ENCODE data around the gene TRPV4.

Gene TRPV4

GRCh38 chr12:109760031-109760929 is 72.9 kb downstream of the TRPV4 start:
- peaks cover 15% of the 10 kb centered on the region for H3K4me1 Mint-ChIP-seq (ENCODE audit: low read depth)
- intact Hi-C loops (cut with micrococcal nuclease), result no loop called here
- peaks cover 9% of the 10 kb centered on the region for H3K27me3 Mint-ChIP-seq
- H3K9me3 Mint-ChIP-seq, result peaks cover 32% of the 10 kb centered on the region
- no peak overlapping the region for H3K27ac Mint-ChIP-seq
- H3K4me3 Mint-ChIP-seq, result no peak overlapping the region
- H3K36me3 Mint-ChIP-seq (ENCODE audit: low read depth), result no peaks in the 10 kb centered on the region

GRCh38 chr12:109759595-109759994 is 73.6 kb downstream of the TRPV4 start:
- Mint-ChIP-seq H3K4me3 (no peak overlapping the region), H3K4me1 (ENCODE audit: low read depth) (peaks cover 15% of the 10 kb centered on the region), H3K27me3 (peaks cover 9% of the 10 kb centered on the region), H3K36me3 (ENCODE audit: low read depth) (no peaks in the 10 kb centered on the region), H3K27ac (no peak overlapping the region), H3K9me3 (peaks cover 32% of the 10 kb centered on the region)
- intact Hi-C loops (cut with micrococcal nuclease), result no loop called here

GRCh38 chr12:109758426-109759420 is 74.5 kb downstream of the TRPV4 start:
- Mint-ChIP-seq H3K9me3 (peaks cover 31% of the 10 kb centered on the region), H3K36me3 (ENCODE audit: low read depth) (no peaks in the 10 kb centered on the region), H3K27ac (no peak overlapping the region), H3K4me3 (no peak overlapping the region), H3K27me3 (peaks cover 9% of the 10 kb centered on the region), H3K4me1 (ENCODE audit: low read depth) (peaks cover 15% of the 10 kb centered on the region)
- intact Hi-C loops (cut with micrococcal nuclease), result no loop called here

GRCh38 chr12:109757671-109758265 is 75.4 kb downstream of the TRPV4 start:
- Mint-ChIP-seq H3K27me3 (peaks cover 9% of the 10 kb centered on the region), H3K36me3 (ENCODE audit: low read depth) (no peaks in the 10 kb centered on the region), H3K4me1 (ENCODE audit: low read depth) (peaks cover 15% of the 10 kb centered on the region), H3K27ac (no peak overlapping the region), H3K9me3 (peaks cover 22% of the 10 kb centered on the region), H3K4me3 (no peak overlapping the region)
- intact Hi-C loops (cut with micrococcal nuclease), result no loop called here

GRCh38 chr12:109756457-109756856 is 76.7 kb downstream of the TRPV4 start:
- intact Hi-C loops (cut with micrococcal nuclease), result no loop called here
- Mint-ChIP-seq H3K27ac (no peak overlapping the region), H3K36me3 (ENCODE audit: low read depth) (no peaks in the 10 kb centered on the region), H3K9me3 (peaks cover 22% of the 10 kb centered on the region), H3K27me3 (peaks cover 9% of the 10 kb centered on the region), H3K4me1 (ENCODE audit: low read depth) (peaks cover 11% of the 10 kb centered on the region), H3K4me3 (no peak overlapping the region)

GRCh38 chr12:109753959-109754358 is 79.2 kb downstream of the TRPV4 start:
- no peaks in the 10 kb centered on the region for H3K36me3 Mint-ChIP-seq (ENCODE audit: low read depth)
- intact Hi-C loops (cut with micrococcal nuclease), result no loop called here
- H3K4me1 Mint-ChIP-seq (ENCODE audit: low read depth), result no peaks in the 10 kb centered on the region
- H3K4me3 Mint-ChIP-seq, result no peak overlapping the region
- H3K9me3 Mint-ChIP-seq, result peaks cover 22% of the 10 kb centered on the region
- H3K27me3 Mint-ChIP-seq, result peaks cover 5% of the 10 kb centered on the region
- no peak overlapping the region for H3K27ac Mint-ChIP-seq

- no peak overlapping the region for H3K4me3 Mint-ChIP-seq
- peaks cover 22% of the 10 kb centered on the region for H3K9me3 Mint-ChIP-seq
- H3K27me3 Mint-ChIP-seq, result peaks cover 5% of the 10 kb centered on the region
- no peak overlapping the region for H3K27ac Mint-ChIP-seq
- intact Hi-C loops (cut with micrococcal nuclease), result no loop called here
- no peaks in the 10 kb centered on the region for H3K36me3 Mint-ChIP-seq (ENCODE audit: low read depth)
- H3K4me1 Mint-ChIP-seq (ENCODE audit: low read depth), result no peaks in the 10 kb centered on the region
Observed at GRCh38 chr12:109753054-109753401, 80.2 kb downstream of the TRPV4 start.

GRCh38 chr12:109752117-109753053 is 80.8 kb downstream of the TRPV4 start:
- H3K9me3 Mint-ChIP-seq, result peaks cover 21% of the 10 kb centered on the region
- H3K27me3 Mint-ChIP-seq, result peaks cover 1% of the 10 kb centered on the region
- no peak overlapping the region for H3K4me3 Mint-ChIP-seq
- intact Hi-C loops (cut with micrococcal nuclease), result no loop called here
- H3K27ac Mint-ChIP-seq, result no peak overlapping the region
- H3K36me3 Mint-ChIP-seq (ENCODE audit: low read depth), result no peaks in the 10 kb centered on the region
- no peaks in the 10 kb centered on the region for H3K4me1 Mint-ChIP-seq (ENCODE audit: low read depth)

- H3K36me3 Mint-ChIP-seq (ENCODE audit: low read depth), result no peaks in the 10 kb centered on the region
- no peaks in the 10 kb centered on the region for H3K9me3 Mint-ChIP-seq
- H3K27ac Mint-ChIP-seq, result no peak overlapping the region
- peaks cover 2% of the 10 kb centered on the region for H3K27me3 Mint-ChIP-seq
- intact Hi-C loops (cut with micrococcal nuclease), result no loop called here
- H3K4me1 Mint-ChIP-seq (ENCODE audit: low read depth), result no peaks in the 10 kb centered on the region
- H3K4me3 Mint-ChIP-seq, result no peak overlapping the region
Observed at GRCh38 chr12:109744986-109745942, 87.9 kb downstream of the TRPV4 start.

- H3K9me3 Mint-ChIP-seq, result no peaks in the 10 kb centered on the region
Observed at GRCh38 chr12:109744026-109744425, 89.2 kb downstream of the TRPV4 start.

GRCh38 chr12:109743076-109743910 is 89.9 kb downstream of the TRPV4 start:
- no peaks in the 10 kb centered on the region for H3K4me1 Mint-ChIP-seq (ENCODE audit: low read depth)
- no peak overlapping the region for H3K4me3 Mint-ChIP-seq
- intact Hi-C loops (cut with micrococcal nuclease), result no loop called here
- H3K9me3 Mint-ChIP-seq, result no peaks in the 10 kb centered on the region
- H3K27ac Mint-ChIP-seq, result no peak overlapping the region
- H3K36me3 Mint-ChIP-seq (ENCODE audit: low read depth), result no peaks in the 10 kb centered on the region
- peaks cover 2% of the 10 kb centered on the region for H3K27me3 Mint-ChIP-seq

More at GRCh38 chr12:109744026-109744425, 89.2 kb downstream of the TRPV4 start:
- intact Hi-C loops (cut with micrococcal nuclease), result no loop called here
- Mint-ChIP-seq H3K4me1 (ENCODE audit: low read depth) (no peaks in the 10 kb centered on the region), H3K27me3 (peaks cover 2% of the 10 kb centered on the region), H3K36me3 (ENCODE audit: low read depth) (no peaks in the 10 kb centered on the region), H3K27ac (no peak overlapping the region), H3K4me3 (no peak overlapping the region)

All from dendritic cell treated with granulocyte-macrophage colony-stimulating factor and Interleukin-4, amounts not matched to agents 40 ng/mL and 50 ng/mL, for 4 days (primary cell).